GM18868 (cell line): Measurements from ENCODE around the gene SCGB1D2.

Experiments
- ATAC-seq: cut with Tn5 transposase; IDR thresholded peaks from one replicate; pipeline ENCODE4 v1.9.1; 2021; ENCODE audit warnings: mild to moderate bottlenecking, moderate library complexity; ENCODE audit not compliant: unreplicated experiment

The SCGB1D2 gene

DNA sequence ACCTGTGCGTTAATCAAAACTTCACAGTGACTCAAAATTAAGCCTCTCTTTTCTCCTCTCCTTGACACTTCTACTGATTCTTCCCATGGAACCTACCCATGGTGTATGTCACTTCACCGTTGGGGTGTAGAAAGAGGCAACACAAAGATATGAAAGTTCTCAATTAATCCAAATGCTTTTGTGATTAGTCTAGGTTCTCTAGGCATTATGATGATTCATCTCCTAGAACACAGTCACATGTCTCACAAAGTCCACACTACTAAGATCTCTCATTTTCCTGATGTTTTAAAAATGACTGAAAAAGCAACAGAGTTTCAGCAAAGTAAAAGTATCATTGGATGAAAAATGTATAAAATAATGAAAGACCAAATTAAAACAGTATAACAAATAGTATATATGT is 14.2 kb downstream of the SCGB1D2 start:
- no peak for ATAC-seq

- no peak for ATAC-seq
Measured at GRCh38 chr11:62260261-62260953, 18.4 kb downstream of the SCGB1D2 start.

DNA sequence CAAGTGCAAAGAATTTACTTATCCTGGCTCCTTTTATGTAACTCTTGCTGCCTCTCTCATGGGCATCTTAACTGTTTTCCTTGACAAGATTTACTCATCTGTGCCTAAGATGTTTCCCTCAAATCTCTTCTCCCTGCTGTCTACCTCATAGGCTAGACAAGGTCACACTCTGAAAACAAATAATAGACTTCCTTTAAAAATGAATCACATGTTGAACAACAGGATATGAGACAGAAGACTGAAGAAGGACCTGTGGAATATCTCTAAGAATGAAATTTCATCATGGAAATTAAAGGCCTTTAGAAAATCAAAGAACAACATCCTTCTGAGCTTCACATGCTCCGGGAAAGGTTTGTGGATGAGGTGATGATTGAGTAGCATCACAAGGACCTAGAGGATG is 22.0 kb downstream of the SCGB1D2 start:
- no peak for ATAC-seq

GRCh38 chr11:62266558-62266957 is 24.5 kb downstream of the SCGB1D2 start:
- ATAC-seq = no peak

- no peak for ATAC-seq
Measured at GRCh38 chr11:62267050-62267449, 25.0 kb downstream of the SCGB1D2 start.

- ATAC-seq = no peak
Measured at GRCh38 chr11:62267576-62267975, 25.5 kb downstream of the SCGB1D2 start.

- no peak for ATAC-seq
Measured at GRCh38 chr11:62269654-62270278, 27.7 kb downstream of the SCGB1D2 start, which contains the start of gene SCGB2A2. TSS of gene SCGB2A2 (plus strand) at chr11:62270158. CDS start at chr11:62270217, 59 bp downstream.

- ATAC-seq = no peak
Measured at GRCh38 chr11:62273284-62273683, 31.2 kb downstream of the SCGB1D2 start.

GRCh38 chr11:62273789-62274275 is 31.8 kb downstream of the SCGB1D2 start:
- no peak for ATAC-seq

DNA sequence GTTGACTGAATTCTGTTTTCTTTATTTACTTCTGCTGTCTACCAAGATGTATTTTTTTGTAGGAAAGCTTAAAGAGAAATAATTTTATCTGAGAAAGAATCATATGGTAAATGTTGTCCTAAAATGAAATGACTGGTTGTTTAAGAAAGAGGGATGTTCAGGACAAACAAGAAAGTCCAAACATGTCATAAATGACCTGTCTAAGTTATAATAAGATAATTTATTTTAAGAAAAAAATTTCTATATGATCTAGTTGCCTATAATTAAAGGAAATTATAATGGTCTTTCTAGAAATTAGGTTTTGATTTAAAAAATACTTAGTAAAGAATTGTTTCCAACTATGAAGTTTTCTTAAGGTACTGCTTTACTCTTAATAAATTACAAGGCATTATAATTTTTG is 38.4 kb downstream of the SCGB1D2 start:
- no peak for ATAC-seq
